ENCODE results near the gene RNF213.

- TF ChIP-seq CTCF (IDR thresholded peaks at IDR 0.05): no peak
- TF ChIP-seq POLR2A (IDR thresholded peaks at IDR 0.05): no peak
Observed at GRCh38 chr17:80247561-80247960, 13.1 kb upstream of the RNF213 start.
